Stomach (tissue), 4 donors: Measurements from ENCODE around the gene HMCES.

ENCODE experiments used
- EP300 ChIP-seq: sonication (generic); formaldehyde crosslinking; IDR thresholded peaks from one replicate; pipeline ENCODE4 v1.6.1; 2017; ENCODE audit warnings: antibody characterized with exemption
- POLR2A ChIP-seq, 4 donors: fragments of 450-650 bp; IDR thresholded peaks; one replicate each; pipeline ENCODE4 v1.6.1; 2016; ENCODE audit warnings: antibody characterized with exemption in 4 of 4, control low read depth in 2 of 4, mild to moderate bottlenecking in 1 of 4, moderate library complexity in 1 of 4
- POLR2AphosphoS5 ChIP-seq, 3 donors: sonication (generic); formaldehyde crosslinking; IDR thresholded peaks; one replicate each; pipeline ENCODE4 v1.6.1; 2016; ENCODE audit warnings: antibody characterized with exemption in 3 of 3
- TF ChIP-seq, protein P1 (sequence below), 7 experiments: fragments of 450-650 bp in 4 of 7; fragments of 200-600 bp in 3 of 7; sonication (generic) in 3 of 7; IDR thresholded peaks; one replicate each; pipeline ENCODE4 v1.5.1; 2016 to 2019; ENCODE audit warnings: antibody characterized with exemption in 7 of 7, control low read depth in 2 of 7, mild to moderate bottlenecking in 1 of 7

DNA sequence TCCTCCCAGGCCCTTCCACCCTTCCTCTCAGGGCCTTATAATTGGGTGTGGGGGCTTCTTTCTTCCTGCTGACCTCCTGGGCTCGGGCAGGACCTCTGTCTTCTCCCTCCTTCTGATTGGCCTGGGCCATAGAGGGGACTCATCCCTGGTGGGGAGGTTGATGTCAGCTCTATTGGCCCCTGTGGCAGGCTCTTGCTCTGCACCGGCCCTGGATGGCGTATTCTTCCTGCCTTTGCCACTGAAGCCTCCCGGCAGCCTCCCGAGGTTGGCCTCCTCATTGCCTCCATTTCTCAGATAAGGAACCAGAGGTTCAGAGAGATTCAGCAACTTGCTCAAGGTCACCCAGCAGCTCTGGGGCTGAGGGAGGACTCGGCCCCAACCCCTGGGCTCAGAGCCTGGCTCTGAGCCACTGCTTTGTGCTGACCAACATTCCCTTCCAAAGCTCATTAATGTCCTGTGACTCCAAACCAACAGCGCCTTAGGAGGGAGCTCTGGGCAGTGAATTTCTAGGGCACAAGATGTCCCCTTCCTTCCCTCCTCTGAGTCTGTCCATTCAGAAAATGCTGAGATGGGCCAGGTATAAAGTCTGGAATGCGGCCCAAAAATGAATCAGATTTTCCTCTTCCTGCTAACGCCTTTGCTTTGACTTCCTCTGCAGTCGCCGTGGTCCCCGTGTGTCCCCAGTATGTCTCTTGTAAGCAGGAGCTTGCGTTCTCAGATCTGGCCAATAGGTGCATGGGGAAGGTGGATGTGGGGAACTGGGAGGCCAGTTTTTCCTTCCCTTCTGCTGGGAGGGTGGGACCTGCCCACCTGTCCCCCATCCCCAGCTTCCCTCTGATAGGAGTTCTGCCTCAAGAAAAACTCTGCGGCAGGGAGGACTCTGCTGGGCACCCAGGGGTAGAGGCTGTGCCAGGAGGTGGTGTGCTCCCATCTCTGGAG lies 74.2 kb downstream of the HMCES start:
- TF ChIP-seq POLR2AphosphoS5 (IDR thresholded peaks at IDR 0.05) (no peak), POLR2A (IDR thresholded peaks at IDR 0.05) (no peak), EP300 (no peak)
- TF ChIP-seq, protein P1, sequence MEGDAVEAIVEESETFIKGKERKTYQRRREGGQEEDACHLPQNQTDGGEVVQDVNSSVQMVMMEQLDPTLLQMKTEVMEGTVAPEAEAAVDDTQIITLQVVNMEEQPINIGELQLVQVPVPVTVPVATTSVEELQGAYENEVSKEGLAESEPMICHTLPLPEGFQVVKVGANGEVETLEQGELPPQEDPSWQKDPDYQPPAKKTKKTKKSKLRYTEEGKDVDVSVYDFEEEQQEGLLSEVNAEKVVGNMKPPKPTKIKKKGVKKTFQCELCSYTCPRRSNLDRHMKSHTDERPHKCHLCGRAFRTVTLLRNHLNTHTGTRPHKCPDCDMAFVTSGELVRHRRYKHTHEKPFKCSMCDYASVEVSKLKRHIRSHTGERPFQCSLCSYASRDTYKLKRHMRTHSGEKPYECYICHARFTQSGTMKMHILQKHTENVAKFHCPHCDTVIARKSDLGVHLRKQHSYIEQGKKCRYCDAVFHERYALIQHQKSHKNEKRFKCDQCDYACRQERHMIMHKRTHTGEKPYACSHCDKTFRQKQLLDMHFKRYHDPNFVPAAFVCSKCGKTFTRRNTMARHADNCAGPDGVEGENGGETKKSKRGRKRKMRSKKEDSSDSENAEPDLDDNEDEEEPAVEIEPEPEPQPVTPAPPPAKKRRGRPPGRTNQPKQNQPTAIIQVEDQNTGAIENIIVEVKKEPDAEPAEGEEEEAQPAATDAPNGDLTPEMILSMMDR (IDR thresholded peaks at IDR 0.05), result no peak
